GM19023 (cell line): ENCODE data around the gene LZTFL1.

ENCODE experiments used
- ATAC-seq: cut with Tn5 transposase; IDR thresholded peaks from one replicate; pipeline ENCODE4 v1.9.1; 2021; ENCODE audit warnings: mild to moderate bottlenecking, moderate library complexity; ENCODE audit not compliant: unreplicated experiment

The LZTFL1 gene, protein sequence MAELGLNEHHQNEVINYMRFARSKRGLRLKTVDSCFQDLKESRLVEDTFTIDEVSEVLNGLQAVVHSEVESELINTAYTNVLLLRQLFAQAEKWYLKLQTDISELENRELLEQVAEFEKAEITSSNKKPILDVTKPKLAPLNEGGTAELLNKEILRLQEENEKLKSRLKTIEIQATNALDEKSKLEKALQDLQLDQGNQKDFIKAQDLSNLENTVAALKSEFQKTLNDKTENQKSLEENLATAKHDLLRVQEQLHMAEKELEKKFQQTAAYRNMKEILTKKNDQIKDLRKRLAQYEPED

DNA sequence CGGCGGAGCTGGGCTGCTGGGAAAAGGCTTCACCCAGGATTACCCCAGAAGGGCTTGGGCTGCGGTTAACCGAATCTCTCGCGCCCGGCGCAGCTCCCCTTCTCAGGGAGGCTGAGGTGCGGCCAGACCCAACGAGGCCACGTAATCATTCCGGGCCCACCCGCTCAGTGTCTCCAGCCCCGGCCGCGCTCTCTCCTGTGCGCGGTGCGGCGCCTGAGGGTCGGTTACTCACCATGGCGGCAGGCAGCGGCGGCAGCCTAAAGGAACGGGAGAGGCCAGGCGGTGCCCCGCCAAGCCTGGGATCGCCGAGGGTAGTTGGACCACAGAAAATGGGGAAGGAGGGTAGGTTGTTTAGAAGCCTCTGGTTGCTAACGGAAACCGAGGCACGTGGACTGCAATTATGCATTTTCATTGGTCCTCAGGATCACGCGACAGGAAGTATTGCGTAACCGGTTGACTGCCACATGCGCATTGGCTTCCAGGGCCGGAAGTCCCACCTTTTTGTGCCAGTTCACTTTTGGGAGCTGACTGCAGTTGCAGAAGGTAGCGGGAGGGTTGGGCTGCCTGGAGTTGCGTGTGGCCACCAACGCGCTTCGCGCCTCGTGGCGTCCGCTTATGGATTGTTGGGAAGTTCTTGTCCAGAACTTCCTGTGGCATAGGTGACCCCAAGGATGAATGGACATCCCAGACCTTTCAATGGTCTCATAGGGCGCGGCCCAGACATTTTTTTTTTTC is at the start of gene LZTFL1:
Gene LZTFL1, minus strand, starts transcription at position 363 of the 735 bp plus-strand sequence. Its CDS starts 128 bp downstream, at position 235.
- peak; percentile 87 for ATAC-seq

DNA sequence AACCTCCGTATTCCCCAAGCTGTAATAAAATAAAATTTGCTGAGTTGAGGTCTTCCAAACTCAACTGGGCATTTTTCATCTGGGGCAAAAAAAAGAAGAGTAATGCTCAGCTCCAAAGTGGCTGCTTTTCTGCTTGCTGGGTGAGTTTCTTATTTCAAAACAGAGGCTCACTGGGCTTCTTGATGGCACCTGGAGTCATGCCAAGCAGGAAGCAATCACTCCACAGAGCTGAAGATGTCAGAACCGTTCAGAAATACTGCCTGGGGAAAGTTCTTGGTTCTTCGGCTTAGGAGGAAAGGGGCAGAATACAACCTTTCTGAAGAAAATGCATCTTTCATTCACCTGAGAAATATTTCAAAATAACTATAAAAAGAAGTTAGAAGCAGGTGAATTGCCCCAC is 48.5 kb upstream of the LZTFL1 start:
- ATAC-seq, result no peak

- no peak for ATAC-seq
Measured at GRCh38 chr3:45889337-45889736, 47.4 kb upstream of the LZTFL1 start.

DNA sequence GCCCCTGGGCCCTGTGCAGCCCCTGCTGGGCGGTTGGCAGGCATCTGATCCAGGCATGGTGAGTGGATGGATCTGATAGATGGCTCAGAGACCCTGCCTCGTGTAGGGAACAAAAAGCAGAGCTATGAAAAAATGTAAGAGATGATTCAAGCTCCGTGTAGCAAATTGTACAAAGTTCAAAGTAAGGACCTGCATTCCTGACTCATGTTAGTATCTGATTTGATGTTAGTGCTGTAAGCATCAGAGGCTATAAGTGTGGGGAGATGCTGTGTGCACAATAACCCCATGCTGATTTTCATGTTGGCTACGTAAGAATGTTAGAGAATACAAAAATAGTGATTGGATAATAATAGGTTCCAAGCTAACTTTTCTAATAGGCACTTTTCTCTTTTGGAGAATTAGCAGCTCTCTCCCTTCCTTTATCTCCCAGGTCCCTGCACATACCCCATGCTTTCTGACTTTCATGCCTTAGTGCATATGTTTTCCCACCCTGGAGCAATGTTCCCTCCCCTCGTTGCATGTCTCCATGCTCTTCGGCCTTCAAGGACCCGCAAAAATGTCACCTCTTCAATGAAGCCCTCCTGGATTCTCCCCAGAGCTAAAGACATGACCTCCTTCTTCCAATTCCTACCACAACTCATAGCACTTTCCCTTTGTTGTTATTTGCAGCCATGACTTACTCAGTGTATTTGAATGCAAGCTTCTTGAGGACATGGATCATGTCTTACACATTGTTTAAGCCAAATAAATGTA is 46.0 kb upstream of the LZTFL1 start:
- no peak for ATAC-seq

DNA sequence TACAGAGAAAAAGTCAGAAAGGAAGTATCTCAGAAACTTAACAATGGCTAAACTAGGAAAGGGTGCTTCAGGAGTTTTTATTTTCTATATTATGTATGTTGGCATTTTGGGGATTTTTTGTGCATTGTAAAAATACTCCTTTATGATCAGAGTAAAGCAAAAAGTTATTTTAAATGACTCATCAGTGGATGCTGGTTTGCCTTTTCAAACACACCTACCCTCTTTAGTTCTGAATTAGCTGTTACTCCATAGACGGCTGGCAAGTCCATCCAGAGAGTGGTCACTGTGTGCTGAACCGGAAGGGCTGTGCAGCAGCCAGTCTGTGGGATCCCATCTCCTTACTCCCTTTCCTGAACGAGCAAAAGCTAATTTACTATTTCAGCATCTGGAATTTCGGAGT is 45.4 kb upstream of the LZTFL1 start:
- no peak for ATAC-seq

DNA sequence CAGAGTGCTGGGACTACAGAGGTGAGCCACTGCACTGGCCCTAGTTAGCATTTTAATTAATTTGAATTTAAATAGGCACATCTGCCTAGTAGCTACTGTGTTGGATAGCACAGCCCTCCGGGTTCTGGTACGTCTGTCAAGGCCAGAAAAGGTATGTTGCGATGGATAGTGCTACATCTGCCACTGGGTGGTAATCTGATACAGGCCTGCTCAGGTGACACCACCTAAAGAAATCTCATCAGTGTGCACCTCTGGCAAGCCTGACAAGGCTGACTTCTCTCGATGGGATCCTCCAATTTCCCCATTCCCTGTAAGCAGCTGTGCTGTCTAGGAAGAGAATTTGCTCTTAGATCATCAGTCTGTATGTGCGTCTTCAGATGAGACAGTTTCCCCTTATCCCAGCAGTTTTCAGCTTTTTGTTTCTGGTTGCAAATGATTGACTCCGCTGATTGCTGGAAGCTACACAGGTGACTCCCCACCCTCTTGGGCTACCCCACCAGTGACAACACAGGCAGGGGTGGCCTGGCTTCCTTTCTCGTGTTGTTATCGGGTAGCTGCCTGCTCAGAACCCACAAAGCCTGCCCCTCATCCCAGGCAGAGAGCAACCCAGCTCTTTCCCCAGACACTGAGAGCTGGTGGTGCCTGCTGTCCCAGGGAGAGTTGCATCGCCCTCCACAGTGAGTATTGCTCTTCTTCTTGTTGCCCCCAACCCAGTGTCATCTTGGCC is 44.2 kb upstream of the LZTFL1 start, which contains the start of gene CCR9:
Gene CCR9, plus strand, starts transcription at position 565 of the 727 bp plus-strand sequence. CDS start 8,391 bp downstream, outside the sequence.
- ATAC-seq, result no peak

- no peak for ATAC-seq
Measured at GRCh38 chr3:45884368-45885201, 42.7 kb upstream of the LZTFL1 start.

- no peak for ATAC-seq
Measured at GRCh38 chr3:45881078-45882022, 39.4 kb upstream of the LZTFL1 start.

DNA sequence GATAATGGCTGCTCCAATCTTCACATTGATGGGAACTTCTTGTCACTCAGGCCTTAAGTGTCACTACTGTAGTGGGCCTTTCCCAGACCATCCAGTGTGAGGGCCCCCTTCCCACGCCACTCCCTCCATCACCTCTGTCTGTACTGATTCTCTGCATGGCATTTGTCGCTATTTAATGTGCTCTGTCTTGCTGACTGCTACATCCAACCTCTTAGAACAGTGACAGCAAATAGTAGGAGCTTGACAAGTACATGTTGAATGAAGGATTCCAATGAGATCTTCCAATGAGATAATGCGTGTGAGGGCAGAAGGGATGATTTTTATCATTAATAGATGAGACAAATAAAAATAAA is 38.8 kb upstream of the LZTFL1 start:
- ATAC-seq, result no peak

- ATAC-seq, result no peak
Measured at GRCh38 chr3:45878124-45878523, 36.2 kb upstream of the LZTFL1 start.

DNA sequence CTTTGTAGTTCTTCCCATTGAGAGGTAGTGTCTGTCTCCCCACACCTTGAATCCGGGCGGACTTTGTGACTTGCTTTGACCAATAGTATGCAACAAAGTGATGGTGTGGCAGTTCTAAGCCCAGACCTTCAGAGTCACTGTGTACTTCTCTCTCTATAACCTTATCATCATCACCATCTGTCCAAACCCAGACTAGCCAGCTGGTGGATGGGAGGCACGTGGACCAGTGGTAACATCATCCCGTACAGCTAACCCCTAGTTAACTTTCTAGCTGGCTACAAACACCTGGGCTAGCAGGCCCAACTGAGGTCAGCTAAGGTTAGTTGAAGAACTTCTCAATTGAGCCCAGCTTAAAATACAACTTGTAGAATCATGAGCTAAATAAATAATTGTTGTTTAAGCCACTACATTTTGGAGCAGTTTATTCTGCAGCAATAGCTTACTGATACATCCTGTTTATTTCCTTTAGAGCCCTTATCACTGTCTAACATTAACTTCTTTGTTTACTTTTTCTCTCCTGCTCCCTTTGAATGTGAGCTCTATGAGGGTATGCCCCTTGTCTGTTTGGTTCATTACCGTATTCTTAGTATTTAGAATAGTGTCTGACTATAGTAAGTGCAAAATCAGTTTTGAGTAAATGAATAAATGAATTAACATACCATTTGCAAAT is 32.9 kb upstream of the LZTFL1 start:
- ATAC-seq, result no peak

GRCh38 chr3:45873638-45874037 is 31.7 kb upstream of the LZTFL1 start:
- ATAC-seq, result no peak

DNA sequence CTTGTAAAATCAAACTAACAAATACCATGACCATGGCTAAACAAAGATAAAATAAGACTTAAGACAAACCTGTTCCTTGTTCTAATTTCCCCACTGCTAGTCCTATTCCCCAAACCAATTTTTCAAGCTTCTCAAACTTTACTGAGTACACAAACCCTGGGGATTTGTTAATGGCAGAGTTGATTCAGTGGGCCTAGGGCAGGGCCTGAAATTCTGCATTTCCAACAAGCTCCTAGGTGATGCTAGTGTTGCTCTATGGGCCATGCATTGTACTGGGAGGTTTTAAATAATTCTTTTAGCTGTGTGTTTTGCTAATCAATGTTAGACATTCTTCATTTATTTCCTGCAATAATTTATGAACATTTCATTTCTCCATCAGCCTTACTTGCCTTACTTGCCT is 31.1 kb upstream of the LZTFL1 start:
- ATAC-seq, result no peak

- no peak for ATAC-seq
Measured at GRCh38 chr3:45872569-45872968, 30.6 kb upstream of the LZTFL1 start.

DNA sequence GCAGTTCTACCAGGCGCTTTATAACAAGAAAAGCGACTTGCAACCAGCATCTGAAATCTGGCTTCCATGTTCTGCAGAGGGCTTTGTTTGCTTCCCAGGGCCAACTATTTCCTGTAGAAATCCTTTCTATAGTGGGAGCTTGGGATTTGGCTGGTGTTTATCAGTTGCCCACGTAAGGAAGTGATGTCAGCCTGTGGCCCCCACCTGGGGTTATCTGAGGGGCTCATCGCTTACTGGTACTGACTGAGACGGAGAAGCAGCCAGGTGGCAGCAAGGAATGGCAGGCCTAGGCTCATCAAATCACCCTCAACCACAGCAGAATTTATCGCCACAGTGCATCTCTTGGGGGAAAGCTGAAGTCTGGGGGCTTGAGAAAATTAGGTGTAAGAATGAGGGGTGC is 29.9 kb upstream of the LZTFL1 start:
- no peak for ATAC-seq

DNA sequence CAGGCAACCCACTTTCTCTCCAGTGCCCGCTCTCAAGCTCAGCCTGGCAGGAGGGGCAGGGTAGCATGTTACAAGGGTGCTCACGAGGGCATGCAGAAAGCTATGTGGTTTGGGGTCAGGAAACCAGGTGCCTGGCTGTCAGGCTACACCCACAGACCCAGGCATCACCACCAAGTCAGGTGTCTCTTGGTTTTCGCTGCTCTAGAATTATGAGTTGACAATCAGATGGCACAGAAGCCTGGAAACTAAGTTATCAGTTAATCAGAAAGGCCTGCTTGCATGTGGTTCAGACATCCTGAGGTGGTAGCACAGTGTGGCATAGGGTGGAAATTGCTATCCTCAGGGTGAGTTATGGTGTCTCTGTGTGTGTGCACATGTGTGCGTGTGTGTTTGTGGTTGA is 28.2 kb upstream of the LZTFL1 start:
- ATAC-seq, result no peak

DNA sequence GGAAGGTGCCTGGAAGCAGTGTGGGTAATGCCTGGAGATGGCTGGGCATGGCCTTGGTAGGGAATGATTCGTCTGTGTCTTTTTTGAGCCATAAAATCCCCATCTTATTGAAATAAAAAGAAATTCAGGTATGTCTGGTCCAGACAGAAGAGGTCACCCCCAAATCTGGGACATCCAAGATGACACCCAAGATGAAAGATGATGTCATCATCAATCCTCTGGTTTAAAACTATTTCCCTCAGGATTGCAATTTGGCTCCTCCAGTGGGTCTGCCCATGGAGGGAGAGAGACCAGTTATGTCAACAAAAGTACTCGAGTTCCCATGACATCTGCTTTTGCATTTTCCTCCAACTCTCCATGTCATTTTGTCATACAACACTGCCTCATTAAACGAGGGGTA is 27.7 kb upstream of the LZTFL1 start:
- ATAC-seq, result no peak

DNA sequence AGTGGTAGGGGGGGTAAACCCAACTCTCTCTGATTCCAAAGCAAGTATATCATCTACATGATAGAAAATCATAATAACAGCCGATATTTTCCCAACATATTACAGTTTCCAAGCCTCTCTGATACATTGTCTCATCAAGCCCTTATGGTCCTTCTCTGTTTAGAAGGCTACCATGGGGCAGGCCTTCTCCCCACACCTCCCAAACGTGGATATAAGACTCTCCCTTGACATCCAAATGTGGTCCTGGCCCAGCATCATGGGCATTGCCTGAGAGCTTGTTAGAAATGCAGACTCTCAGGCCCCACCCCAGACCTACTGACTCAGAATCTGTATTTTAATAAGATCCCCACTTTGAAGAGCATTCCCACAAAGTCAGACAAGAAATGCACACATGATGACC is 26.7 kb upstream of the LZTFL1 start:
- ATAC-seq, result no peak

GRCh38 chr3:45868213-45868612 is 26.3 kb upstream of the LZTFL1 start:
- ATAC-seq, result no peak
